HCT116 (cell line): ENCODE data around the gene STEAP1. TPM values are rescaled to one million over a fixed set of nuclear protein-coding genes. Genes with fewer than 3 reads are reported as not detected.

Experiments used
- ATAC-seq: fragments of 200-7000 bp; cut with Tn5 transposase; 2 replicates; pipeline ENCODE4 v1.9.1; 2020; ENCODE audit warnings: mild to moderate bottlenecking, moderate library complexity
- BruUV-seq: library from RNA; stranded (reverse); fragments of 400-500 nt; replicated peaks from 2 replicates; lab custom pipeline; 2021; lab: Mats Ljungman, UMichigan
- CTCF ChIA-PET: fragments of 300-600 bp; sonication (Branson Sonifier 250); formaldehyde crosslinking; loops from one replicate; lab custom pipeline; 2021; ENCODE audit warnings: antibody characterized with exemption; lab: Charles Lee
- POLR2A ChIA-PET: fragments of 300-600, 350-600 bp; sonication (Branson Sonifier 250); formaldehyde crosslinking; loops from one replicate; lab custom pipeline; 2021; ENCODE audit warnings: antibody characterized with exemption; lab: Charles Lee
- RAD21 ChIA-PET, 2 experiments: fragments of 300-600 bp; sonication (Branson Sonifier 250); formaldehyde crosslinking; loops; one replicate each; lab custom pipeline; 2023; ENCODE audit warnings: low total read pairs in 2 of 2; ENCODE audit not compliant: uncharacterized antibody in 2 of 2, unreplicated experiment in 2 of 2, low non-redundant PET in 1 of 2; lab: Charles Lee
- DNase-seq: peaks from one replicate; pipeline ENCODE4 v3.0.0-alpha.2; 2010; ENCODE audit warnings: low read depth, low spot score
- H2AFZ ChIP-seq: fragments of 200-600 bp; shearing (Covaris generic), sonication (generic); 2 replicates; pipeline ENCODE4 v1.6.1; 2017; ENCODE audit warnings: low read depth, mixed run types, mixed read lengths, antibody characterized with exemption, low read length; ENCODE audit not compliant: poor library complexity, severe bottlenecking
- H3K27ac ChIP-seq: 2 replicates; pipeline ENCODE4 v1.5.1; 2012; ENCODE audit warnings: low read depth, low read length
- H3K27me3 ChIP-seq: fragments of 200-600 bp; sonication (generic); 2 replicates; pipeline ENCODE4 v1.6.1; 2016; ENCODE audit warnings: mixed run types, low read length, mixed read lengths; ENCODE audit not compliant: insufficient read depth
- H3K36me3 ChIP-seq, 2 experiments: fragments of 200-500 bp in 1 of 2; fragments of 200-600 bp in 1 of 2; sonication (Bioruptor generic) in 1 of 2; sonication (generic) in 1 of 2; 2 replicates each; pipeline versions ENCODE4 v1.5.1 to v1.6.1; 2014 to 2016; ENCODE audit warnings: low read length in 2 of 2, inconsistent platforms in 1 of 2, mixed read lengths in 1 of 2, mixed run types in 1 of 2; ENCODE audit not compliant: insufficient read depth in 2 of 2, control insufficient read depth in 1 of 2
- H3K4me1 ChIP-seq, 2 experiments: fragments of 200-600 bp in 1 of 2; sonication (generic) in 1 of 2; 2 replicates each; pipeline versions ENCODE4 v1.5.1 to v1.6.1; 2012 to 2017; ENCODE audit warnings: low read length in 2 of 2, inconsistent platforms in 1 of 2, mild to moderate bottlenecking in 1 of 2, mixed read lengths in 1 of 2, mixed run types in 1 of 2, moderate library complexity in 1 of 2; ENCODE audit not compliant: insufficient read depth in 2 of 2, control insufficient read depth in 1 of 2
- H3K4me2 ChIP-seq: fragments of 200-600 bp; sonication (generic); 2 replicates; pipeline ENCODE4 v1.6.1; 2017; ENCODE audit warnings: mixed run types, low read length, mixed read lengths
- H3K4me3 ChIP-seq, 2 experiments: fragments of 200-600 bp in 1 of 2; sonication (generic) in 1 of 2; replicated peaks in 1 of 2; 2 replicates each; pipeline ENCODE4 v1.5.1; 2011 to 2016; ENCODE audit warnings: low read length in 2 of 2, control low read depth in 1 of 2, low read depth in 1 of 2, mild to moderate bottlenecking in 1 of 2, mixed read lengths in 1 of 2, mixed run types in 1 of 2
- H3K79me2 ChIP-seq: fragments of 200-600 bp; sonication (generic); 2 replicates; pipeline ENCODE4 v1.6.1; 2017; ENCODE audit warnings: mild to moderate bottlenecking, mixed run types, low read length, moderate library complexity, mixed read lengths; ENCODE audit not compliant: insufficient read depth
- H3K9ac ChIP-seq: fragments of 200-600 bp; sonication (generic); 2 replicates; pipeline ENCODE4 v1.6.1; 2016; ENCODE audit warnings: low read length, mixed read lengths
- H3K9me2 ChIP-seq: fragments of 200-600 bp; sonication (generic), shearing (Covaris generic); 2 replicates; pipeline ENCODE4 v1.6.1; 2017; ENCODE audit warnings: mixed run types, mild to moderate bottlenecking, moderate library complexity; ENCODE audit not compliant: insufficient read depth
- H3K9me3 ChIP-seq, 2 experiments: fragments of 200-500 bp in 1 of 2; fragments of 200-600 bp in 1 of 2; sonication (Bioruptor generic) in 1 of 2; sonication (generic) in 1 of 2; 2 replicates each; pipeline ENCODE4 v1.6.1; 2014 to 2017; ENCODE audit warnings: low read length in 2 of 2, mixed read lengths in 2 of 2, inconsistent platforms in 1 of 2, low read depth in 1 of 2, mild to moderate bottlenecking in 1 of 2, mixed run types in 1 of 2, moderate library complexity in 1 of 2; ENCODE audit not compliant: control insufficient read depth in 1 of 2, insufficient read depth in 1 of 2
- H4K20me1 ChIP-seq: fragments of 200-600 bp; sonication (generic), shearing (Covaris generic); 2 replicates; pipeline ENCODE4 v1.6.1; 2017; ENCODE audit warnings: mixed run types, mild to moderate bottlenecking, moderate library complexity; ENCODE audit not compliant: insufficient read depth
- CBX3 ChIP-seq: IDR thresholded peaks from 2 replicates; pipeline ENCODE4 v1.6.1; 2012; ENCODE audit warnings: low read depth
- EGR1 ChIP-seq: IDR thresholded peaks from 2 replicates; pipeline ENCODE4 v1.6.1; 2012; ENCODE audit warnings: low read depth
- ELF1 ChIP-seq: IDR thresholded peaks from 2 replicates; pipeline ENCODE4 v1.6.1; 2012; ENCODE audit warnings: low read depth, borderline replicate concordance
- EZH2 ChIP-seq: fragments of 200-600 bp; sonication (generic); IDR thresholded peaks from 2 replicates; pipeline ENCODE4 v1.6.1; 2017; ENCODE audit warnings: antibody characterized with exemption, mixed run types
- EZH2phosphoT487 ChIP-seq: fragments of 200-600 bp; IDR thresholded peaks from 2 replicates; pipeline ENCODE4 v1.6.1; 2018; ENCODE audit warnings: antibody characterized with exemption, borderline replicate concordance
- FOSL1 ChIP-seq: IDR thresholded peaks from 2 replicates; pipeline ENCODE4 v1.6.1; 2012; ENCODE audit warnings: low read depth
- JUND ChIP-seq: IDR thresholded peaks from 2 replicates; pipeline ENCODE4 v1.6.1; 2012
- POLR2AphosphoS5 ChIP-seq: IDR thresholded peaks from 2 replicates; pipeline ENCODE4 v1.6.1; 2011; ENCODE audit warnings: mild to moderate bottlenecking, low read depth, low read length, moderate library complexity
- RAD21 ChIP-seq: IDR thresholded peaks from 2 replicates; pipeline ENCODE4 v1.6.1; 2012; ENCODE audit warnings: low read depth, mild to moderate bottlenecking
- SP1 ChIP-seq: IDR thresholded peaks from 2 replicates; pipeline ENCODE4 v1.6.1; 2012; ENCODE audit warnings: low read depth
- YY1 ChIP-seq: IDR thresholded peaks from 2 replicates; pipeline ENCODE4 v1.6.1; 2011; ENCODE audit warnings: low read length, low read depth, moderate library complexity, mild to moderate bottlenecking; ENCODE audit not compliant: insufficient replicate concordance; ENCODE audit errors: extremely low read depth
- intact Hi-C: fragments of 100-400 bp; cut with micrococcal nuclease; formaldehyde crosslinking; loops from 2 replicates; pipeline ENCODE4 v1.10.0; 2022
- total RNA-seq: library from RNA; stranded (reverse); gene quantifications from one replicate; pipeline ENCODE4 v1.2.1, GENCODE V29; 2021; ENCODE audit not compliant: unreplicated experiment
- TF ChIP-seq, protein P1 (sequence below), 3 experiments: fragments of 200-600 bp in 1 of 3; sonication (generic) in 1 of 3; IDR thresholded peaks in 2 of 3; conservative IDR thresholded peaks in 1 of 3; 2 replicates each; pipeline ENCODE4 v1.5.1; 2012 to 2017; ENCODE audit warnings: low read depth in 2 of 3, low read length in 2 of 3, antibody characterized with exemption in 1 of 3, borderline replicate concordance in 1 of 3, control low read depth in 1 of 3, mild to moderate bottlenecking in 1 of 3, mixed read lengths in 1 of 3, mixed run types in 1 of 3, moderate library complexity in 1 of 3; ENCODE audit not compliant: insufficient read depth in 1 of 3

STEAP1 gene
- total RNA-seq, 1 experiment from 2014 or later = 18.8 TPM

DNA sequence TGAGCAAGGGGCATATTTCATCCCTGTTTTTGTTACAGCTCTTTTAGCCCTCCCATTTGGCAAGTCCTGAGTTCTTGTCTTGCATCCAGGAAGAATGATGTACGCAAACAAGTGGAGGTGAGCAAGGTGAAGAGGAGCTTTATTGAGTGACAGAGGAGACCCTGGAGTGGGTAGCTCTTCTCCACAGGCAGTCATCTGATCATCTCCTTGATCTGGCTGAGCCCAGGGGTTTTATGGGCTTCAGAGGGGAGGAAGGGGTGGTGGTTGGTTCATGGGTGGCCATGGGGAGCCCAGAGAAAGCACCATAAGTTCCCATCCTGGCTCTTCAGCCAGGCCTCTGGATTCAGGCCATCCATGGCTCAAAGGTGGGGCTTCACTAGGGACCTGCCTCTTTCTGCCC, 21.9 kb downstream of the STEAP1 start:
- ChIA-PET CTCF (no interaction called here), POLR2A (no interaction called here), RAD21 (no interaction called here)
- no peaks in the 10 kb centered on the region for H3K27me3 ChIP-seq
- H3K4me1 ChIP-seq = peaks cover 32 to 41% of the 10 kb centered on the region in 2 experiments
- H3K4me2 ChIP-seq = no peak overlapping the region
- H2AFZ ChIP-seq = no peak overlapping the region
- H3K9me2 ChIP-seq = no peaks in the 10 kb centered on the region
- H3K9ac ChIP-seq = no peak overlapping the region
- no peak for ATAC-seq
- intact Hi-C loops = no loop called here
- H3K4me3 ChIP-seq = no peak overlapping the region
- no peak overlapping the region for H3K27ac ChIP-seq
- no peaks in the 10 kb centered on the region for H4K20me1 ChIP-seq
- TF ChIP-seq CBX3 (peak; percentile 61; the same call in 1 of the 2 replicates), RAD21 (no peak)
- TF ChIP-seq, protein P1, sequence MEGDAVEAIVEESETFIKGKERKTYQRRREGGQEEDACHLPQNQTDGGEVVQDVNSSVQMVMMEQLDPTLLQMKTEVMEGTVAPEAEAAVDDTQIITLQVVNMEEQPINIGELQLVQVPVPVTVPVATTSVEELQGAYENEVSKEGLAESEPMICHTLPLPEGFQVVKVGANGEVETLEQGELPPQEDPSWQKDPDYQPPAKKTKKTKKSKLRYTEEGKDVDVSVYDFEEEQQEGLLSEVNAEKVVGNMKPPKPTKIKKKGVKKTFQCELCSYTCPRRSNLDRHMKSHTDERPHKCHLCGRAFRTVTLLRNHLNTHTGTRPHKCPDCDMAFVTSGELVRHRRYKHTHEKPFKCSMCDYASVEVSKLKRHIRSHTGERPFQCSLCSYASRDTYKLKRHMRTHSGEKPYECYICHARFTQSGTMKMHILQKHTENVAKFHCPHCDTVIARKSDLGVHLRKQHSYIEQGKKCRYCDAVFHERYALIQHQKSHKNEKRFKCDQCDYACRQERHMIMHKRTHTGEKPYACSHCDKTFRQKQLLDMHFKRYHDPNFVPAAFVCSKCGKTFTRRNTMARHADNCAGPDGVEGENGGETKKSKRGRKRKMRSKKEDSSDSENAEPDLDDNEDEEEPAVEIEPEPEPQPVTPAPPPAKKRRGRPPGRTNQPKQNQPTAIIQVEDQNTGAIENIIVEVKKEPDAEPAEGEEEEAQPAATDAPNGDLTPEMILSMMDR (IDR thresholded peaks at IDR 0.05 in 2 of 3, conservative IDR thresholded peaks at IDR 0.05 in 1 of 3; ENCODE audit: borderline replicate concordance in 1 of 3, insufficient read depth in 1 of 3, low read depth in 2 of 3, low read length in 2 of 3) = no peak
- DNase-seq = no peak
- no peaks in the 10 kb centered on the region for H3K36me3 ChIP-seq
- no TSS peak for BruUV-seq
- peaks cover 14% of the 10 kb centered on the region in 2 experiments; a peak in 2 of 4 replicates for H3K9me3 ChIP-seq
- no peaks in the 10 kb centered on the region for H3K79me2 ChIP-seq

DNA sequence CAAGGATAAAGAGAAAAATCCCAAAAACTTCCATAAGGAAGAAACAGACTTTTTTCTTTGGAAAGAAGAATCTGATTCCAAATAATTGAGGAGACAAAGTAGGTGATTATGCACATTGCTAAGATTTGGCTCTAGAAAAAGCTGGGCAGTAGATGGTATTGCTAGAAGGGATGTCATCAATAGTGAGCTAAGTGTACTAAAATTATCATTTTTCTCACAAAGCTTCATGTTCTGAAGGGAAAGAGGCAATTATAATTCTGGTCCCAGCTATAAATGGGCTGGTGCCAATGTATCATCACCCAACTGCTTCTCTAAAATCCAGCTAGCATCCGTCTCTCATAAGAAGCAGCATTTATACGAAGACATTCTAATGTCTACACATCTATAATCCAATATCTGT, 23.9 kb downstream of the STEAP1 start:
- H3K4me1 ChIP-seq = peaks cover 35 to 45% of the 10 kb centered on the region in 2 experiments
- no peaks in the 10 kb centered on the region for H3K79me2 ChIP-seq
- no peaks in the 10 kb centered on the region for H4K20me1 ChIP-seq
- ATAC-seq = no peak
- H3K27me3 ChIP-seq = no peaks in the 10 kb centered on the region
- POLR2A ChIA-PET = interaction anchor here (0.7 to 3.0 kb wide), 7 partner anchors 8 to 83 kb away, joined by 3 to 10 read pairs (median 4); partner anchors contain the start of gene STEAP2
- intact Hi-C loops = loop anchor here (2.0 kb wide), 1 partner anchor 33 kb away; the partner anchor contains the start of gene STEAP2
- TF ChIP-seq FOSL1 = no peak
- TF ChIP-seq POLR2AphosphoS5 = no peak
- TF ChIP-seq JUND = no peak
- no peak for TF ChIP-seq EZH2phosphoT487
- no peak for TF ChIP-seq SP1
- no peak for TF ChIP-seq YY1
- no peak for TF ChIP-seq EZH2
- TF ChIP-seq EGR1 = no peak
- no peak for TF ChIP-seq ELF1
- TF ChIP-seq, protein P1 (IDR thresholded peaks at IDR 0.05 in 2 of 3, conservative IDR thresholded peaks at IDR 0.05 in 1 of 3; ENCODE audit: borderline replicate concordance in 1 of 3, insufficient read depth in 1 of 3, low read depth in 2 of 3, low read length in 2 of 3) = no peak
- no peak for TF ChIP-seq CBX3
- CTCF ChIA-PET = interaction anchor here (1.2 to 1.5 kb wide), 2 partner anchors 33 to 250 kb away, joined by 3 to 5 read pairs; partner anchors contain the start of gene STEAP2
- H3K9ac ChIP-seq = peak overlapping the region; percentile 50
- peak overlapping the region in 1 of 2 experiments; percentile 38; a peak in 1 of 4 replicates for H3K4me3 ChIP-seq
- H3K27ac ChIP-seq = peak overlapping the region; percentile 83
- BruUV-seq = no TSS peak
- peak overlapping the region; percentile 90 for H2AFZ ChIP-seq
- H3K36me3 ChIP-seq = 0 out of 4 replicates have a peak, but pooled peaks cover 0 to 3% of the 10 kb centered on the region in 2 experiments
- peaks cover 14% of the 10 kb centered on the region in 2 experiments; a peak in 2 of 4 replicates for H3K9me3 ChIP-seq
- no peak for DNase-seq
- RAD21 ChIA-PET = interaction anchor here in 1 of 2 experiments (0.6 kb wide), 1 partner anchor 25 kb away, joined by 3 read pairs; no protein-coding TSS in a partner anchor
- peak overlapping the region; percentile 72 for H3K4me2 ChIP-seq
- H3K9me2 ChIP-seq = no peaks in the 10 kb centered on the region
